BJ (cell line): ENCODE measurements around the gene CIROP. TPM values are rescaled to one million over a fixed set of nuclear protein-coding genes. Genes with fewer than 3 reads are reported as not detected.

Experiments used
- CTCF ChIA-PET: fragments of 350-600 bp; formaldehyde crosslinking; extraction: SDS; loops from one replicate; lab custom pipeline; 2021; ENCODE audit warnings: antibody characterized with exemption, inconsistent platforms; lab: Yijun Ruan, JAX
- POLR2A ChIA-PET: fragments of 300-600 bp; sonication (Branson Sonifier 250); formaldehyde crosslinking; extraction: SDS; loops from one replicate; lab custom pipeline; 2021; ENCODE audit warnings: antibody characterized with exemption; lab: Charles Lee
- DNase-seq: peaks from one replicate; pipeline ENCODE4 v3.0.0-alpha.2; 2011; ENCODE audit warnings: low read depth
- H3K27me3 ChIP-seq: 2 replicates; pipeline ENCODE4 v1.6.0; 2011; ENCODE audit warnings: low read length; ENCODE audit not compliant: control insufficient read depth, insufficient read depth
- H3K36me3 ChIP-seq: 2 replicates; pipeline ENCODE4 v1.5.1; 2011; ENCODE audit warnings: low read length; ENCODE audit not compliant: control insufficient read depth, insufficient read depth
- H3K4me3 ChIP-seq: 2 replicates; pipeline ENCODE4 v1.5.1; 2011; ENCODE audit warnings: low read depth, mild to moderate bottlenecking, control low read depth, low read length
- CTCF ChIP-seq: IDR thresholded peaks from 2 replicates; pipeline ENCODE4 v1.5.1; 2011; ENCODE audit warnings: low read depth, mild to moderate bottlenecking, control low read depth, inconsistent platforms, low read length, moderate library complexity; ENCODE audit not compliant: insufficient read depth
- polyA plus RNA-seq: library from polyadenylated mRNA; depleted of rRNA; stranded (reverse); fragments of >200 nt; gene quantifications from 2 replicates; pipeline ENCODE4 v1.2.3, GENCODE V29; 2011

The CIROP gene
- polyA plus RNA-seq, 1 experiment, result 0.07 TPM

GRCh38 chr14:23086565-23086964, 18.2 kb downstream of the CIROP start:
- Histone ChIP-seq H3K4me3 (no peak overlapping the region), H3K27me3 (no peaks in the 10 kb centered on the region), H3K36me3 (peaks cover 16% of the 10 kb centered on the region)
- CTCF ChIA-PET, result interaction anchor here (1.4 to 3.1 kb wide), 4 partner anchors 8 to 22 kb away, joined by 4 to 18 read pairs (median 8); partner anchors contain the start of genes ACIN1 and C14orf119
- TF ChIP-seq CTCF, result no peak
- POLR2A ChIA-PET, result interaction anchor here (0.6 kb wide), 1 partner anchor 9 kb away, joined by 3 read pairs; the partner anchor contains the start of genes ACIN1 and C14orf119
- DNase-seq, result no peak

GRCh38 chr14:23085458-23085857, 19.3 kb downstream of the CIROP start:
- Histone ChIP-seq H3K36me3 (peaks cover 16% of the 10 kb centered on the region), H3K4me3 (no peak overlapping the region), H3K27me3 (no peaks in the 10 kb centered on the region)
- no peak for TF ChIP-seq CTCF
- ChIA-PET CTCF (interaction anchor here (1.4 to 3.1 kb wide), 4 partner anchors 8 to 23 kb away, joined by 4 to 18 read pairs (median 8); partner anchors contain the start of genes ACIN1 and C14orf119), POLR2A (no interaction called here)
- no peak for DNase-seq

GRCh38 chr14:23080474-23080873, 24.3 kb downstream of the CIROP start:
- Histone ChIP-seq H3K27me3 (no peaks in the 10 kb centered on the region), H3K4me3 (no peak overlapping the region), H3K36me3 (peaks cover 22% of the 10 kb centered on the region)
- no peak for DNase-seq
- POLR2A ChIA-PET, result interaction anchor here (0.6 to 1.4 kb wide), 2 partner anchors 14 to 18 kb away, joined by 8 to 14 read pairs; no protein-coding TSS in a partner anchor
- CTCF ChIA-PET, result interaction anchor here (0.6 to 6.7 kb wide), 7 partner anchors 10 to 31 kb away, joined by 3 to 120 read pairs (median 6); no protein-coding TSS in a partner anchor
- TF ChIP-seq CTCF, result no peak

DNA sequence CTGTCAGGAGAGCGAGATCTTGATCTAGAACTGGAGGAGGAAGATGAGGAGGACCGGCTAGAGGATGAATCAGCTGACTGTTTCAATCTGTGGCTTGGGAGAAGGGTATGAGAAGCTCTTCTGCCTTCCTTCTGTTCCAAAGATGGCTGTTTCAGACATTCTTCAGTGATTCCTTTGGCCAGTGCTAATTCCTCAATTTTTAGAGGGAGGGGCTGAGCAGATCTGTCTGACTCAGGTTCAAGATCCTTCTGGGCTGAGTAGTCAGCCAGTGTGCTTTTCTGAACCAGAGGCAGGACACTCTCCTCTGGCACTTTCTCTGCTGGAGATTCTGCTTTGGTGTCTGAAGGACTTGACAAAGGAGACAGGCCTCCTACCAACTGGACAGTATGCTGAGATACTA, 25.1 kb downstream of the CIROP start:
- ChIA-PET POLR2A (interaction anchor here (1.4 to 2.0 kb wide), 2 partner anchors 15 to 18 kb away, joined by 10 to 14 read pairs; partner anchors contain the start of genes ACIN1 and C14orf119), CTCF (interaction anchor here (1.0 to 6.7 kb wide), 5 partner anchors 11 to 93 kb away, joined by 3 to 120 read pairs (median 47); no protein-coding TSS in a partner anchor)
- no peak for TF ChIP-seq CTCF
- H3K36me3 ChIP-seq, result peaks cover 24% of the 10 kb centered on the region
- DNase-seq, result no peak
- H3K27me3 ChIP-seq, result no peaks in the 10 kb centered on the region
- H3K4me3 ChIP-seq, result no peak overlapping the region

DNA sequence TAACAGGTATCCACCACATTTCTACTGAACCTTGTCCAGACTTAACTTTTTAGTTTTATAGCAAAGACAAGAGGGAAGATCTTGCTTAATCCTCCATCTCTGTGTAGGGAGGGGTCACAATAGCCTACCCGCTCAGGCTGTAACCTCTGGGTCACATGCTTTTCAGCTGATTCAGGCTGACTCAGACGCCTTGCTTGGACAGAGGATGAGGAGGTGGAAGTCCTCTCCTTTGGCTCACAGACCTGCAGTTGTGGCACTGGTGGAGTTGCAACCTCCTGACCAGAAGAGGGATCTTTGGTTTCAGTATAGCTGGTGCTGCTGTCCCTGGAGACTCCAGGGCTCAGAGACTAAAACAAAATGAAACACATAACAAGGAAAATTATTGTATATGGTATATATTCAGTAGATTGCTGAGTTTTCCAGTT, 26.1 kb downstream of the CIROP start:
- no peak for TF ChIP-seq CTCF
- DNase-seq, result peak; percentile 91
- ChIA-PET CTCF (interaction anchor here (1.0 to 6.7 kb wide), 12 partner anchors 7 to 97 kb away, joined by 3 to 120 read pairs (median 21); partner anchors contain the start of genes ACIN1 and C14orf119), POLR2A (interaction anchor here (0.7 to 2.0 kb wide), 3 partner anchors 10 to 16 kb away, joined by 3 to 10 read pairs (median 7); partner anchors contain the start of genes ACIN1 and C14orf119)
- Histone ChIP-seq H3K4me3 (no peak overlapping the region), H3K36me3 (peaks cover 25% of the 10 kb centered on the region), H3K27me3 (no peaks in the 10 kb centered on the region)
